ENCODE results near the gene SEMA6A.

SEMA6A gene

GRCh38 chr5:116404016-116404415 lies 170.6 kb downstream of the SEMA6A start:
- no peak for DNase-seq (ENCODE audit: low spot score)

- no peak for DNase-seq (ENCODE audit: low spot score)
These were observed 172.4 kb downstream of the SEMA6A start for GRCh38 chr5:116402235-116402634.

- DNase-seq (ENCODE audit: low spot score): no peak
These were observed 173.0 kb downstream of the SEMA6A start for GRCh38 chr5:116401576-116401975.

- no peak for DNase-seq (ENCODE audit: low spot score)
These were observed 178.0 kb downstream of the SEMA6A start for GRCh38 chr5:116396476-116397099.

GRCh38 chr5:116395631-116396203 lies 178.9 kb downstream of the SEMA6A start:
- no peak for DNase-seq (ENCODE audit: low spot score)

GRCh38 chr5:116395226-116395625 lies 179.4 kb downstream of the SEMA6A start:
- no peak for DNase-seq (ENCODE audit: low spot score)

GRCh38 chr5:116394186-116394867 lies 180.3 kb downstream of the SEMA6A start:
- DNase-seq (ENCODE audit: low spot score): no peak
